Activated gamma-delta T cell (primary cell): ENCODE data around the gene CRTAC1.
"Not testable (repeated sequence)": the region's sequence is repeated elsewhere in the genome, so short reads cannot be mapped to it uniquely, and the experiment has no call there.

ENCODE experiments used
- DNase-seq: peaks from one replicate; lab custom pipeline; 2025; lab: John Stamatoyannopoulos, UW

Gene CRTAC1

GRCh38 chr10:97842656-97843280 is 187.7 kb downstream of the CRTAC1 start:
- DNase-seq = no peak

DNA sequence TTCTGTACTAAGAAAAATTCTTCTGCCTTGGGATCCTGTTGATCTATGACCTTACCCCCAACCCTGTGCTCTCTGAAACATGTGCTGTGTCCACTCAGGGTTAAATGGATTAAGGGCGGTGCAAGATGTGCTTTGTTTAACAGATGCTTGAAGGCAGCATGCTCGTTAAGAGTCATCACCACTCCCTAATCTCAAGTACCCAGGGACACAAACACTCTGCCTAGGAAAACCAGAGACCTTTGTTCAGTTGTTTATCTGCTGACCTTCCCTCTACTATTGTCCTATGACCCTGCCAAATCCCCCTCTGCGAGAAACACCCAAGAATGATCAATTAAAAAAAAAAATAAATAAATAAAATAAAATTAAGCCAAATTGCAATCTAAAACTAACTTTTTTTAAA is 188.3 kb downstream of the CRTAC1 start:
- DNase-seq = not testable (repeated sequence)

DNA sequence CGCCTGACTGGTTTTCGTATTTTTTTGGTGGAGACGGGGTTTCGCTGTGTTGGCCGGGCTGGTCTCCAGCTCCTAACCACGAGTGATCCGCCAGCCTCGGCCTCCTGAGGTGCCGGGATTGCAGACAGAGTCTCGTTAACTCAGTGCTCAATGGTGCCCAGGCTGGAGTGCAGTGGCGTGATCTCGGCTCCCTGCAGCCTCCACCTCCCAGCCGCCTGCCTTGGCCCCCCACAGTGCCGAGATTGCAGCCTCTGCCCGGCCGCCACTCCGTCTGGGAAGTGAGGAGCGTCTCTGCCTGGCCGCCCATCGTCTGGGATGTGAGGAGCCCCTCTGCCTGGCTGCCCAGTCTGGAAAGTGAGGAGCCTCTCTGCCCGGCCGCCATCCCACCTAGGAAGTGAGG is 189.3 kb downstream of the CRTAC1 start:
- not testable (repeated sequence) for DNase-seq

- DNase-seq = no peak
These were observed 192.3 kb downstream of the CRTAC1 start for GRCh38 chr10:97838091-97838490.

- no peak for DNase-seq
These were observed 194.0 kb downstream of the CRTAC1 start for GRCh38 chr10:97836446-97836845.

DNA sequence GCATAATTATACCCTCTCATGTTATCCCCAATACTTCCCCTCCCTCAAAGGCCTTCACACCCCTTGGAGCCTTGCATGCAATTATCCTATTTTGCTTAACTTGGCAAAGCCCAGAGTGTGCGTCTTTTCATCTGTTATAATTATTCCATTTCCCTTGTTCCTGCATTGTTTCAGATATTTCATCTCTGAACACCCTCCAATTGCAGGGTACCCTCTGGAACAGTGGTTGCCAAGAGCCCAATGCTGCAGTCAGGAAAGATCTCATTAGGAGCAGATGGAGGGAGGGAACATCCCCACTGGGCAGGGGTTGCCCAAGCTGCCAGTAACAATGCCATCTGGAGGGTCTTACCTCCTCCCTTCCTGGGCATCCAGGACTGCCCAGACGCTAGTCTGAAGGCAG is 199.2 kb downstream of the CRTAC1 start:
- DNase-seq = no peak

DNA sequence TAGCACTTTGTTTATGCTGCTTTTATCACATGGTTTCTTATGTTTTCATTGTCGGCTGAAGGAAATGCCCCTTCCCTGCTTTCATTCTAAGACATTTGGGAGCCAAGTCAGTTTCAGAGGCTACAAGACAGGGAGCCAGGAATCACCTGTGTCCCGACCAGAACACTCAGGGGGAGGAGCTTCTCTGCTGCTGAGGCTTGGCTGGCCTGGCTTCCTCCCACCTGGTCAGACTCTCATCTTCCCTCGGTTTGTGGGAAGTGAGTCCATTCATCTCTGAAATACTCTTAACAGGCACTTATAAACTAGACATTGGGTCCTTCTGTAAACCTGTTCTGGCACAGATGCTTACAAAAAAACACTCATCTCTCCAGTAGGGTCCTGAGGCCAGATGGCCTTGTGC is 200.4 kb downstream of the CRTAC1 start:
- DNase-seq = no peak

GRCh38 chr10:97828721-97829120 is 201.7 kb downstream of the CRTAC1 start:
- no peak for DNase-seq

DNA sequence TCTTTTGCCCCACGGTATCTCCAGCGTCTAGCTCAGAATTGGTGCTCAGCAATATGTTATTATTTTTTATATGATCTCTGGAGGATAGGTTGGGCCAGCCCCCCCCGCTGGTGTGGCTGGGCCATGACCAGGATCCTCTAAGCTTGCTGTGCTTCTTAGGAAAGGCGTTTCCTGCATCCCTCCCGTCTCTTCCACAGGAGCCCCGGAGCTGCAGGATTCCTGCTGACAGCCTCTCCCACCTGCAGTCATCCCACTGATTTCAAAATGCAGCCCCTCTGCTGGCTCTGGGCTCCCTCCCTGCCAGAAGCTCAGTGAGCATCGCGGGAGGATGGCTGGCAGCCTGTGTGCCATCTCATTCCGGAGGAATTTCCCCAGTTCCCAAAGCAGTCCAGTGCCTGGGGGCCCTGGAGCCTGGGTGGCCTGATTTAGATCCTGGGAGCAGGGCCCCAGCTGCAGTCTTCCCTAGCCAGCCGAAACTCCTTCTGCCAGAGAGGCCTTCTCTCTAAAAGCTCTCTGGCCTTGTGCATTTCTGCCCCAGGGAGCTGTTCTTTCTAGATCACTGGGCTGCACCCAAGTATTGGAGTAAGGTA is 202.6 kb downstream of the CRTAC1 start:
- DNase-seq = no peak

- no peak for DNase-seq
These were observed 203.5 kb downstream of the CRTAC1 start for GRCh38 chr10:97826892-97827291.

DNA sequence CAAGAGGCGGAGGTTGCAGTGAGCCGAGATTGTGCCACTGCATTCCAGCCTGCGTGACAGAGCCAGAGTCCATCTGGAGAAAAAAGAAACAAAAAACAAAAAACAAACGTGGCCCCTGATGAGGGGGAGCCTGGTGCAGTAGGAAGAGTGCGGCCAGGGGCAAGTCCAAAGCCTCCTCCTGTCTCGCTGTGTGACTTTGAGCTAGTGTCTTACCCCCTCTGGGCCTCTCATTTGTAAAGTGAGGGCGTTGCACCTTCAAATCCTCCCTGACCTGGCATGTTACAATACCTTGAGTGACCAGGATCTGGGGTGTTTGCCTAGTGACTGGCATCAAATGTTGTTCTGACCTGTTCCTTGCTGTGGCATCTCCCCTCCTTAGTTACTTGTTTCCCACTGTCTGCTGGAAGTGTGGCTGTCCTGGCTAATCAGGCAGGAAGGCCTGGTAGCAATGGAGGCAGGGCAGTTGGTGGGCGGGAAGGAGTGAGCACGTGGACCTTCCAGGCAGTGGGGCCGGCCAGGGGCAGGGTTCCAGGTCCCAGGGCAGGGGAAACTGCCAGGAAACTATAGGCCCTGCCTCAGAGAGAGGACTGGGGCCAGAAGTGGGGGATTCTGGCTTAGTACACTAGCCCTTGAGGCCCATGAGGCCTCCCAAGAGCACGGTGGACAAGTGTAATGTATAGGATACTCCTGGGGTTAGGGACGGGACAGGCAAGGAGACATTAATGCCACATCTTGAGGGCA is 205.2 kb downstream of the CRTAC1 start:
- no peak for DNase-seq

DNA sequence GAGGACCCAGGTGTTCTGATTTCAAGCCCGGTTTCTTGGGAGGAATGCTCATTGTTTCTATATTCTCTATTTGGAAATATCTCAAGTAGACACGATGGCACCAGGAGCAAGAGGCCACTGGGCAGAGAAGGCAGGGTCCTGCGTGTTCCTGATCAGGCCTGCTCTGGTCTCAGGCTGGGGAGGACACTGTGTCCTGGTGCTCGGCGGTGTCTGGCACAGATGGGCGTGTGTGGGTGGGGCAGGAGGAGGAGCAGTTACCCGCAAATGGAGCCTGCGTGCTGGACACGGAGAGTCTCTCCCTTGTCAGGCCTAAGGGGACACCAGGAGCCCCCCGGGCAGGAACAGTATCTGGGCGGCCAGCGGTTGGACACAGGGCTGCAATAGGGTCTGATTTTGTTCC is 206.7 kb downstream of the CRTAC1 start:
- no peak for DNase-seq

GRCh38 chr10:97822261-97822687 is 208.1 kb downstream of the CRTAC1 start:
- DNase-seq = no peak

DNA sequence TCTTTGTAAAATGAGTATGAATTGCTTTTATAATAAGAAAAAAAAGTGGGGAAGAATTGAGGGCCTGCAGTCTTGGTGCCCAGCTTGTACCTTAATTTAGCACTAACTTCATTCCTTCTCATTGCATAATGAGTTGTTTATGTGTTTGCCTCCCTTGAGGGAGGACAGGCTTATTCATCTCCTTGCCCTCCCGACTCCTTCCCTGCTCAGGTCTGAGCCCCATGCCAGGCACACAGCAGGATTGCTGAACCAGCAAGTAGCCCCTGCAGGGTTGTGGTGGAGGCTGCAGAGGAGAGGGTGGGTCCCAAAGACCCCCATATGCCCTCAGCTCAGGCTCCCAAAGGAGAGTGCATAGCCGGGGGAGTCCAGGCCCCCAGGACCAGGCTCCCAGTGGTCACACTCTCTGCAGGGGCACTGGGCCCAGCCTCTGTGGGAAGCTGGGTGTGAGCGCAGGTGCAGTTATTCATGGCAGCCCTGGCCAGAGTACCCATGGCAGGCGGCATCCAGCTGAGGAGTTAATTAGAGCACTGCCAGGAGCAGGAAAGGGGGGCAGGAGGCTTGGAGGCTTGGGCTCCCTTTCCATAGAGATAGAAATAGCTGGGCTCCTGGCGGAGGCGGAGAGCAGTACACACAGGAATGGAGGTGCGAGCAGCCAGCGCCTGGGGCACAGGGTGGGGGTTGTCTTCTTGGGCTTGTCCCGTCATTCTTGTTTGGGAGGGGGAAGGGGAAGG is 208.9 kb downstream of the CRTAC1 start:
- no peak for DNase-seq

- no peak for DNase-seq
These were observed 210.2 kb downstream of the CRTAC1 start for GRCh38 chr10:97820096-97820704.

DNA sequence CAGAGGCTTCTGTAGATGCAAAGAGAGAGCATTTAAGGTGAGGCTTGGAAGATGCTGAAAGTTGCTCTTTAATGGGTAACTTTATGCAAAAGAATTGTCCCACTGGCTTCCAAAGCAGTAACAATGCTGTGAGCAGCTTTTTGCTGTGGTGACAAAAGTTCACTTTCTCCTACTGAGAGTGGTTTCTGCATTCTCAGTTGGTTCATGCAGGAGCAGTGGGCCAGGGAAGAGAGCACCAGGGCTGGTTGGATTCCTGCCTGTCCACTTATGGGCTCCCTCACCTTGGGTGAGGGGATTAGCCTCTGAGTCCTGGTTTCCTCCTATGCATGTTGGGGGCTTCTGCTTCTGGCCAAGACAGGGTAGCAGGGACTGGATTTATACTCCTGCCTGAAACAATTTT is 211.8 kb downstream of the CRTAC1 start:
- no peak for DNase-seq

DNA sequence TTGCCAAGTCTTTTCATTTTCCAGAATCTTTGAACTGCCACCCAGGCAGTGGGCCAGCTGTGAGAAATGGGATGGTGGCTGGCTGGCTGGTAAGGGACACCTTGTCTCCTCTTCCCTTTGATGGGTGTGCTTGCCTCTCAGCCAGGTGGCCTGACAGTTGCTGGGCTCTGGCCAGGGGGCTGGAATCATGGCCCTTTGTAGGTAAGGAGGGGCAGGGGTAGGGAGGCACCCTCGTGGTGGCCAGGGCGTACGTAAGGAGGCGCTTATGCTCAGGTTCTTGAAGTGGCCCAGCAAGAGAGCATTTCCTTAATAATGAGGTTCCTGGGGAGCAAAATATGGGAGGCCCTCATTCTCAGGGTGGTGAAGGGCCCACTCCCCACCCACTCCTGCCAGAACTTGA is 213.8 kb downstream of the CRTAC1 start:
- no peak for DNase-seq
